Neutrophil (primary cell): ENCODE data around the gene BMP10.

Source experiments
- H3K27ac ChIP-seq: fragments of 200-600 bp; sonication (generic); 2 replicates; pipeline ENCODE4 v1.5.1; 2016; ENCODE audit warnings: mild to moderate bottlenecking, moderate library complexity
- H3K27me3 ChIP-seq: fragments of 200-600 bp; sonication (generic); 2 replicates; pipeline ENCODE4 v1.6.0; 2016; ENCODE audit warnings: mild to moderate bottlenecking
- H3K36me3 ChIP-seq: fragments of 200-600 bp; sonication (generic); 2 replicates; pipeline ENCODE4 v1.5.1; 2017
- H3K4me1 ChIP-seq, 2 experiments: fragments of 200-600 bp in 1 of 2; sonication (generic) in 1 of 2; 1 replicate in 1 of 2; 2 replicates in 1 of 2; pipeline versions ENCODE4 v1.5.1 to v1.6.1; 2013 to 2016; ENCODE audit warnings: low read depth in 1 of 2, low read length in 1 of 2, mild to moderate bottlenecking in 1 of 2, moderate library complexity in 1 of 2; ENCODE audit not compliant: control insufficient read depth in 1 of 2, insufficient read depth in 1 of 2
- H3K4me3 ChIP-seq, 2 experiments: fragments of 200-600 bp in 1 of 2; sonication (generic) in 1 of 2; 1 replicate in 1 of 2; 2 replicates in 1 of 2; pipeline ENCODE4 v1.5.1; 2013 to 2016; ENCODE audit warnings: low read depth in 1 of 2, low read length in 1 of 2, mild to moderate bottlenecking in 1 of 2, moderate library complexity in 1 of 2
- H3K9me3 ChIP-seq: fragments of 200-600 bp; sonication (generic); 2 replicates; pipeline ENCODE4 v1.5.1; 2016
- CTCF ChIP-seq: fragments of 200-600 bp; sonication (generic); IDR thresholded peaks from 2 replicates; pipeline ENCODE4 v1.5.1; 2016; ENCODE audit warnings: antibody characterized with exemption

BMP10 gene

GRCh38 chr2:68865108-68865507, 6.1 kb downstream of the BMP10 start:
- TF ChIP-seq CTCF, result no peak
- Histone ChIP-seq H3K4me3 (no peak overlapping the region), H3K9me3 (no peaks in the 10 kb centered on the region), H3K27me3 (no peaks in the 10 kb centered on the region), H3K4me1 (peaks cover 30 to 35% of the 10 kb centered on the region in 2 experiments), H3K27ac (no peak overlapping the region), H3K36me3 (no peaks in the 10 kb centered on the region)

GRCh38 chr2:68863996-68864395, 7.2 kb downstream of the BMP10 start:
- Histone ChIP-seq H3K4me1 (peaks cover 35 to 46% of the 10 kb centered on the region in 2 experiments), H3K9me3 (no peaks in the 10 kb centered on the region), H3K4me3 (no peak overlapping the region), H3K27ac (no peak overlapping the region), H3K27me3 (no peaks in the 10 kb centered on the region), H3K36me3 (no peaks in the 10 kb centered on the region)
- TF ChIP-seq CTCF, result no peak

- no peaks in the 10 kb centered on the region for H3K27me3 ChIP-seq
- H3K36me3 ChIP-seq, result no peaks in the 10 kb centered on the region
- no peak overlapping the region for H3K4me3 ChIP-seq
- no peak for TF ChIP-seq CTCF
- H3K9me3 ChIP-seq, result no peaks in the 10 kb centered on the region
- H3K27ac ChIP-seq, result peak overlapping the region; percentile 88
- H3K4me1 ChIP-seq, result peaks cover 46 to 57% of the 10 kb centered on the region in 2 experiments
Observed at GRCh38 chr2:68862889-68863288, 8.3 kb downstream of the BMP10 start.

GRCh38 chr2:68861330-68861729, 9.9 kb downstream of the BMP10 start:
- no peaks in the 10 kb centered on the region for H3K27me3 ChIP-seq
- TF ChIP-seq CTCF, result no peak
- H3K27ac ChIP-seq, result peak overlapping the region; percentile 88
- no peaks in the 10 kb centered on the region for H3K36me3 ChIP-seq
- peaks cover 56 to 71% of the 10 kb centered on the region in 2 experiments for H3K4me1 ChIP-seq
- peak overlapping the region; percentile 35 to 42 for H3K4me3 ChIP-seq
- no peaks in the 10 kb centered on the region for H3K9me3 ChIP-seq

GRCh38 chr2:68860111-68860510, 11.1 kb downstream of the BMP10 start:
- Histone ChIP-seq H3K9me3 (no peaks in the 10 kb centered on the region), H3K27me3 (no peaks in the 10 kb centered on the region), H3K36me3 (no peaks in the 10 kb centered on the region), H3K27ac (peak overlapping the region; percentile 88), H3K4me3 (no peak overlapping the region), H3K4me1 (peaks cover 56 to 71% of the 10 kb centered on the region in 2 experiments)
- TF ChIP-seq CTCF, result no peak
